Fibroblast of upper back skin (primary cell): ENCODE measurements around the gene TGFA.

Experiments used
- DNase-seq: peaks from one replicate; pipeline ENCODE4 v3.0.0-alpha.2; 2013

The TGFA gene

DNA sequence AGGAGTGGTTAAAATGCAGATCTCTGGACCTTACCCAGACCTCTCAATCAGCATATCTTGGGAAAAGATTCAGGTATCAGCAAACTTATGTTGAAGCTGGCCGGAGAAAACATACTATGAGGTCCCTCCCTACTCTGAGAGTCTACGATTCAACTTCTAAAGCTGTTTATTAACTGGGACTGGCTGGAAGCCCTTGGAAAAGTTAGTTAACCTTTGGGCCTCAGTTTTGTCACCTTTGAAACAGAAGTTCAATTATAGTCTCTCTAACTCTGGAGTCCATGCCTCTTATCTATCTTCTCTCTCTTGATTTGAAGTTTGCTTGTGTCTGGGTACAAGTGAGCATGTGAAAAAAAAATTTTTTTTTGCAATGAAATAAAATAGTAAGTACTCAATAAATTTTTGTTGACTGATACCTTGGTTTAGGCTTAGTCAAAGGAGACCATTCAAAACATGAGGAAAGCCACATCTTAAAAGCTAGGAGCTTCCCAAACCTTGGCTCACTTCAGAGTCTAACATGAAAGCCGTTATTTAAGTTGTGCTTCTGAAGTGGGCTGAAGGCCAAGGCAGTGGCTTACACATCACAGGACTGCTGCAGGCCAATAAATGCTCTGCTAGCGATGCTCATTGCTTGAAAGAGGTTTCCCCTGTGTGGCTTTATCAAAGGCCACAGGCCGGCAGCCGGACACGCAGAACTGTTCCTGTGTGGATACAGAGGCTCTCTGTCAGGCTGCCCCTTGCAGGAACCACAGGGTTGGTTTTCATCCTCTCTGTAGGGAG is 141.1 kb downstream of the TGFA start:
- DNase-seq, result no peak

DNA sequence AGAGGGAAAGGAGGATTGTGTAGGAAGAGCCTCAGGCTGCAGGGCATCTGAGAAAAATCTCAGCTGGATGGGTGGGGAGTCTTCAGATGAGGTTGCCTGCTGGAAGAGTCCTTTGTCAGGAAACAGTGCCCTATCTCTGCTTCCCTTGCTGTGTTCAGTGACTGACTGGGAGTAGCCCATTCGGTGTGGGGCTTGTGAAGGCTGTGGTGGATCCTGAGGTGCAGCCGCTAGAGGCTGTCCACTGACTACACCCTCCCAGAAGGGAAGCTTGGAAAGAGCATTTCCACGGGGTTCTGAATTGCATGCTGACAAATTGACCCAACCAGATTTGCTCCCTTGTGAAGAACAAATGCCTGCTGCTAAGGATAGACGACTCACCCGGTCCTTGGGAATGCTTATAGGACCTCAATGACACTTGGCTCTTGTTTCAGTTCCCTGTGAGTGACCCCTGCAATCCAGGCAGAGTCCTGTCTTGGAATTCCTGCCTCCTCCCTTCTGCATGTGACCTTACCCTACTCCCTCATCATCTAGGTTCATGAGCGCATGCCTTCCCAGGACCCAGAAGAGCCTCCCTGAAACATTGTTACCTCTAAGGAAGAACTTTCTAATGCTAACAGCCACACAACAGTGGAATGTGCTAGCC is 142.0 kb downstream of the TGFA start:
- DNase-seq, result no peak

DNA sequence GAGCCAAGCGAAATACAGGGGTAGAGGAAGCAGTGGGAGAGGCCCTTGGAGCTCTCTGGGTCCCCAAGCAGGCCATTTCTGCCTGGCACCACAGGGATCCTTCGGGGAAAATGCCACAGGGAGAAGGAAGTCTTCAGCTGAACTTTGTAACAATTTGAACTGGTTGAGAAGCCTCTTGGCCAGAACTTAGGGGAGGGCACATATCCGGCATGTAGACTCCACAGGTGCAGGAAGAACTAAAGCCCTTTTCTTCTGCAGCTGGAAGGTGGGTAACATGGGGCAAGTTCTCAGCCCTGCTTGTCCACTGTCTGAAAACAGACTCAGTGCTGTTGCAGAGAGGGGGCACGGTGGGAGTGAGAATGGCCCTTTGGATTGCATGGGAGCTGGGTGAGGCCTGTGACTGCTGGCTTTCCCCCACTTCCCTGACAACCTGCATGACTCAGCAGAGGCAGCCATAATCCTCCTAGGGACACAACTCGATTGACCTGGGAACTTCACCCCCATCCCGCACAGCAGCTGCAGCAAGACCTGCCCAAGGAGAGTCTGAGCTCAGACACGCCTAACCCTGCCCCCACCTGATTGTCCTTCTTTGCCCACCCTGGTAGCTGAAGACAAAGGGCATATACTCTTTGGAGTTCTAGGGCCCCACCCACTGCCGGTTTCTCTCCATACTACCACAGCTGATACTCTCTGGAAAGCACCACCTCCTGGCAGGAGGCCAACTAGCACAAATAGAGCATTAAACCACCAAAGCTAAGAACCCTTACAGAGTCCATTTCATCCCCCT is 150.2 kb downstream of the TGFA start:
- DNase-seq, result no peak

DNA sequence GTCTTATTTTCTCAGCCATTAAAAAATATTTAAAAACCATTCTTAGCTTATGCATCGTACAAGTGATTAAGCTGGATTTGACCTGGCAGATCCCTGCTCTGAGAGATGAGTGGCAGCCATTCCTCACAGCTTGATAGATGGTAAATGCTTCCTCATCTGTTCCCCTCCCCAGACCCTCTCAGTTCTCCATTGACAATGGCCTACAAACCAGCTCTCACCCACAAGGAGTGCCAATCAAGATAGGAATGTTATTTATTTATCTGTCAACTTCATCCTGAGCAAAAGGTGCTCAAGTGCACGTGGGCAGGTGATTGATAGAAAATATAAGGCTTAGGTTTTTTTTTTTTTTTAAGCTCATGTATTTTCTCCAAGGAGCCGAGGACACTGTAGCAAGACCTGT is 153.1 kb downstream of the TGFA start:
- DNase-seq, result no peak

DNA sequence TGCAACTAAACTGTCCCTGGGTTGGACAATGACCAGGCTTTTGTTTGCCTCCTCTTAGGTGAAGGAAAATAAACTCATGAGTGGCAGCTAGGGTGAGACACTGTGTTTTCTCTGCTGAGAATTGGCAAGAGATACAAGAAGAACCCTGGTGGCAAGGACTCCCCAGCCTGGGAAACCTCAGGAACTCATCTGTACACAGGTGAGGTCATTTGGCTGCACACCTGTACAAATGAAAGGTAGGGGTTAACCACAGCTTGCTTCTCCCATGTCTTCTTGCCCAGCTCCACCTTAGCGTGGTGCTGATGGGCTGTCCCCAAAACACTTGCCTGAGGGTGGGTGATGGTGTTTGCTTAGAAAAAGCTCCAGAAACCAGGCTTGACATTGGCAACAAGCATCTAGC is 154.6 kb downstream of the TGFA start:
- no peak for DNase-seq
